ENCODE data around the gene CEBPB.
"Not testable (repeated sequence)": the region's sequence is repeated elsewhere in the genome, so short reads cannot be mapped to it uniquely, and the experiment has no call there.

Gene CEBPB

DNA sequence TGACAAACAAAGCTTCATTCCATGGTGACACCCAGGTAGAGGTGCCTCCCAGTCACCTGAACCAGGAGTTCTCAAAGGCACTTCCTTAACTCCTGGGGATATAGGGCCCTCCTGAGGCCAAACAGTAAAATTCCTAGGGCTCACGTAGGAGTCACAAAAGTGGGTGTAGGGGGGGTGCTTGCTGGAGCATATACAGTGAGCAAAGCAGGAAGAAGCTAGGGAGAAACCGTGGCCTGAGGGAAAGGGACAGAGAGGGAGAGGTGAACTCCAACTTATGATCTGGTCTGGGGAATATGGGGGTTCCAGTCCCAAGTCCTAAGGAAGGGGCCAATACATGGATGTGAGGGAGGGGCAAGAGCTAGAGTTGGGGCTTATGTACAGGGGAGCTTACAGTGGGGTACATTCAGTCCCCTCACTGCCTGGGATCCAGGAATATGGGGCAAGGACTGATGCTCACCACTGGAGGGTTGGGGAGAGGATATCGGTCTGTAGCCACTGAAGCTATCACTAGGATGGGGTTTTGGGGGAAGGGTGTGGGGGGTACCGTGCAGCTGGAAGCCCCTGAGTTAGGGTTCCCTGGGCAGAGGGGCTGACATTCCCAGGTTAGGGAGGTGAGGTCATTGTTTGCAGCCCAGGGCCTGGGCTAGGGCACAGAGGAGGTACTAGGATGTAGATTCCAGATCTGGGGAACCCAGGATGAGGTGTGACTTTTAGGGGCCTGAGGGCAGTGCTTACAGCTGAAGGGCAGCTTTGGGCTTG, 38.1 kb upstream of the CEBPB start:
- peak overlapping the region; percentile 86 for H3K4me3 ChIP-seq (ENCODE audit: low read depth, low read length)
- H3K27me3 ChIP-seq (ENCODE audit: control insufficient read depth, insufficient read depth, low read length), result peaks cover 2% of the 10 kb centered on the region
- H3K36me3 ChIP-seq (ENCODE audit: control insufficient read depth, insufficient read depth, low read length), result peaks cover 15% of the 10 kb centered on the region
- H3K4me1 ChIP-seq (ENCODE audit: control insufficient read depth, insufficient read depth, low read length), result peaks cover 5% of the 10 kb centered on the region
- peak overlapping the region; percentile 79 for H3K9ac ChIP-seq (ENCODE audit: low read depth, low read length)
- no peaks in the 10 kb centered on the region for H3K9me3 ChIP-seq (ENCODE audit: control insufficient read depth, insufficient read depth, low read length)

DNA sequence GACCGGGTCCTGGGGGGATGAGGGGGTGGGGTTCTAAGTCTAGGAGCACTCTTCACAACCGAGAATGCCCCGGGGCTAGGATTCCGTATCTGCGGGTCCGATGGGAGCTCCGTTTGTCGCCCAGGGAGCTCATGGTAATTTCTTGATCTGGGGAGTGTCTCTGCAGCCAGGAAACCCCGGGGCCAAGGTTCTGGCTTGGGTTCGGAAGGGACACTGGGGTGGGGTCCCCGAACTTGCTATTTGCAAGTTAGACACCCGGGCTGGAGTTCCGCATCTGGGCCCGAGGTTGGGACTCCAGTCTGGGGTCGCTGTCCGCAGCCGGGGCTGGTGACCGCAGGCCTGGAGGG, 37.5 kb upstream of the CEBPB start:
- Histone ChIP-seq H3K4me1 (ENCODE audit: control insufficient read depth, insufficient read depth, low read length) (peaks cover 5% of the 10 kb centered on the region), H3K9ac (ENCODE audit: low read depth, low read length) (peak overlapping the region; percentile 79), H3K9me3 (ENCODE audit: control insufficient read depth, insufficient read depth, low read length) (no peaks in the 10 kb centered on the region), H3K4me3 (ENCODE audit: low read depth, low read length) (peak overlapping the region; percentile 86), H3K27me3 (ENCODE audit: control insufficient read depth, insufficient read depth, low read length) (peaks cover 2% of the 10 kb centered on the region), H3K36me3 (ENCODE audit: control insufficient read depth, insufficient read depth, low read length) (peaks cover 12% of the 10 kb centered on the region)

GRCh38 chr20:50153500-50154377, 36.9 kb upstream of the CEBPB start, which contains the start of gene PEDS1:
Gene PEDS1, minus strand, starts transcription at chr20:50153723. Its CDS starts 86 bp downstream, at chr20:50153637.
- Histone ChIP-seq H3K9me3 (ENCODE audit: control insufficient read depth, insufficient read depth, low read length) (no peaks in the 10 kb centered on the region), H3K4me3 (ENCODE audit: low read depth, low read length) (peak within 1 kb of the TSS; percentile 86), H3K36me3 (ENCODE audit: control insufficient read depth, insufficient read depth, low read length) (peaks cover 6% of the 10 kb centered on the region), H3K9ac (ENCODE audit: low read depth, low read length) (peak within 1 kb of the TSS; percentile 79), H3K27me3 (ENCODE audit: control insufficient read depth, insufficient read depth, low read length) (peaks cover 2% of the 10 kb centered on the region), H3K4me1 (ENCODE audit: control insufficient read depth, insufficient read depth, low read length) (peaks cover 5% of the 10 kb centered on the region)

DNA sequence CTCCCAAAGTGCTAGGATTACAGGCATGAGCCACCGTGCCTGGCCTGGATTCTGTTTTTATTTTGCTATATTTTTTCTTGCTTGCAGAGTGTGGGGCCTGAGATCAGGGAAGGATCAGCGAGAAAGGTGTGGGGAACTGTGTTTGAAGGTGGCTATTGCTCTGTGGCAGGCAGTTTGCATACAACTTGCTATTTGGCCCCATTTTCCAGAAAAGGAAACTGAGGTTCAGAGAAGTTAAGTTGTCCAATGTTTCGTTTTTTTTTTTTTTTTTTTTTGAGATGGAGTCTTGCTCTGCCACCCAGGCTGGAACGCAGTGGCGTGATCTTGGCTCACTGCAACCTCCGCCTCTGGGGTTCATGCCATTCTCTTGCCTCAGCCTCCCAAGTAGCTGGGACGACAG, 29.1 kb upstream of the CEBPB start:
- not testable (repeated sequence) for H3K9ac ChIP-seq (ENCODE audit: low read depth, low read length); H3K4me3 ChIP-seq (ENCODE audit: low read depth, low read length); H3K9me3 ChIP-seq (ENCODE audit: control insufficient read depth, insufficient read depth, low read length); H3K27me3 ChIP-seq (ENCODE audit: control insufficient read depth, insufficient read depth, low read length); H3K4me1 ChIP-seq (ENCODE audit: control insufficient read depth, insufficient read depth, low read length); H3K36me3 ChIP-seq (ENCODE audit: control insufficient read depth, insufficient read depth, low read length)

GRCh38 chr20:50163570-50164317, 26.9 kb upstream of the CEBPB start:
- no peaks in the 10 kb centered on the region for H3K36me3 ChIP-seq (ENCODE audit: control insufficient read depth, insufficient read depth, low read length)
- no peak overlapping the region for H3K4me3 ChIP-seq (ENCODE audit: low read depth, low read length)
- peaks cover 9% of the 10 kb centered on the region for H3K4me1 ChIP-seq (ENCODE audit: control insufficient read depth, insufficient read depth, low read length)
- no peaks in the 10 kb centered on the region for H3K9me3 ChIP-seq (ENCODE audit: control insufficient read depth, insufficient read depth, low read length)
- no peaks in the 10 kb centered on the region for H3K27me3 ChIP-seq (ENCODE audit: control insufficient read depth, insufficient read depth, low read length)
- H3K9ac ChIP-seq (ENCODE audit: low read depth, low read length), result no peak overlapping the region

- H3K4me1 ChIP-seq (ENCODE audit: control insufficient read depth, insufficient read depth, low read length), result peaks cover 9% of the 10 kb centered on the region
- no peaks in the 10 kb centered on the region for H3K36me3 ChIP-seq (ENCODE audit: control insufficient read depth, insufficient read depth, low read length)
- H3K4me3 ChIP-seq (ENCODE audit: low read depth, low read length), result peak overlapping the region; percentile 64
- H3K9ac ChIP-seq (ENCODE audit: low read depth, low read length), result peak overlapping the region; percentile 82
- H3K9me3 ChIP-seq (ENCODE audit: control insufficient read depth, insufficient read depth, low read length), result no peaks in the 10 kb centered on the region
- H3K27me3 ChIP-seq (ENCODE audit: control insufficient read depth, insufficient read depth, low read length), result no peaks in the 10 kb centered on the region
Measured at GRCh38 chr20:50165684-50166554, 24.7 kb upstream of the CEBPB start.

DNA sequence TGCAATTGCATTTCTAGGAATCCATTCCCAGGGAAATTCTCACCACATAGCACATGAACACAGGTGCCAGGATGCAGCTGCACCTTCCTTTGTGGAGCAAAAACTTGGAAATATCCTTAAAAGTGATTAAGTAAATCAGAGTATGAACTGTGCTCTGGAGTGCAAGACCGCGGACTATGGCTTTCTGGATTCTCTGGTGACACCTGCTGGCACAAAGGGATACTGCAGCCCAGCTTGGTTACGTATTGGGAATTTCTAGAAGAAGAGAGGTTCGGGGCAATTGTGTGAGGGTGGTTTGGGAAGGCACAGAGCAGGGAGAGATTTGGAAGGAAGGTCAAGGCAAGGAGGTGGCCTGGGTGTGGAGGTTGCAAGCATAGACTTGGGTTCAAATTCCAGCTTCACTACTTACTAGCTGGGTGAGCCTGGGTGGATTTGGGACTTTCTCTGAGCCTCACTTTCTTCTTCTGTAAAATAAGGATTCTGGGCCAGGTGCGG, 21.3 kb upstream of the CEBPB start:
- Histone ChIP-seq H3K4me1 (ENCODE audit: control insufficient read depth, insufficient read depth, low read length) (peaks cover 12% of the 10 kb centered on the region), H3K36me3 (ENCODE audit: control insufficient read depth, insufficient read depth, low read length) (no peaks in the 10 kb centered on the region), H3K9me3 (ENCODE audit: control insufficient read depth, insufficient read depth, low read length) (no peaks in the 10 kb centered on the region), H3K27me3 (ENCODE audit: control insufficient read depth, insufficient read depth, low read length) (no peaks in the 10 kb centered on the region), H3K4me3 (ENCODE audit: low read depth, low read length) (no peak overlapping the region), H3K9ac (ENCODE audit: low read depth, low read length) (no peak overlapping the region)

DNA sequence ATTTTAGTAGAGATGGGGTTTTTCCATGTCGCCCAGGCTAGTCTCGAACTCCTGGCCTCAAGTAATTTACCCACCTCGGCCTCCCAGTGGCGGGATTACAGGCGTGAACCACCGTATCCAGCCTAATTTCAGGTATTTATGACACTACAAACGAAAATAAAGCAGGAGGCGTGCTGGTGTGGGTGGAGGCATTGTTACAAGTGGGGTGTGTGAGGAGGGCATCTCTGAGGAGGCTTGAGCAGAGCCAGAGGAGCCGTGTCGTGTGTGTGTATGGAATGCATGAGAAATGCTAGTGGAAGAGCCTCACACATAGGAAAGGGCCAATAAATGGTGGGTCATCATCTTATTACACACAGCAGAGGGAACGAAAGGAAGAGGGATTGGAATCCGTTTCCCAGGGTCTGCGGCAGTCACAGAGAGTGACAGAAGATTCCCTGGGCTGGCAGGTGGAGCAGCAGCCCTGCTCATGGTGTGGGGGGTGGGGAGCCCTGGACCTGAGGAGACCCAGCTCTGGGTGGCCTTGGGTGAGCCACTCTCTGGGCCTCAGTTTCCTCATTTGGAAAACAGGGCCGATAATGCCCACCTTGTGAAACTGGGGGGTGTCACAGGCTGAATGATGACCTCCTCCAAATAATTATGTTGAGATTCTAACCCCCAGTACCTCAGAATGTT, 19.9 kb upstream of the CEBPB start:
- no peak overlapping the region for H3K9ac ChIP-seq (ENCODE audit: low read depth, low read length)
- peaks cover 8% of the 10 kb centered on the region for H3K4me1 ChIP-seq (ENCODE audit: control insufficient read depth, insufficient read depth, low read length)
- no peaks in the 10 kb centered on the region for H3K27me3 ChIP-seq (ENCODE audit: control insufficient read depth, insufficient read depth, low read length)
- no peaks in the 10 kb centered on the region for H3K9me3 ChIP-seq (ENCODE audit: control insufficient read depth, insufficient read depth, low read length)
- H3K36me3 ChIP-seq (ENCODE audit: control insufficient read depth, insufficient read depth, low read length), result no peaks in the 10 kb centered on the region
- no peak overlapping the region for H3K4me3 ChIP-seq (ENCODE audit: low read depth, low read length)

- Histone ChIP-seq H3K9me3 (ENCODE audit: control insufficient read depth, insufficient read depth, low read length) (no peaks in the 10 kb centered on the region), H3K36me3 (ENCODE audit: control insufficient read depth, insufficient read depth, low read length) (no peaks in the 10 kb centered on the region), H3K4me3 (ENCODE audit: low read depth, low read length) (peak overlapping the region; percentile 76), H3K27me3 (ENCODE audit: control insufficient read depth, insufficient read depth, low read length) (no peaks in the 10 kb centered on the region), H3K4me1 (ENCODE audit: control insufficient read depth, insufficient read depth, low read length) (peaks cover 3% of the 10 kb centered on the region), H3K9ac (ENCODE audit: low read depth, low read length) (peak overlapping the region; percentile 60)
Measured at GRCh38 chr20:50172347-50173013, 18.1 kb upstream of the CEBPB start.

GRCh38 chr20:50174456-50174855, 16.2 kb upstream of the CEBPB start:
- H3K4me3 ChIP-seq (ENCODE audit: low read depth, low read length), result no peak overlapping the region
- H3K36me3 ChIP-seq (ENCODE audit: control insufficient read depth, insufficient read depth, low read length), result no peaks in the 10 kb centered on the region
- peaks cover 4% of the 10 kb centered on the region for H3K4me1 ChIP-seq (ENCODE audit: control insufficient read depth, insufficient read depth, low read length)
- no peaks in the 10 kb centered on the region for H3K9me3 ChIP-seq (ENCODE audit: control insufficient read depth, insufficient read depth, low read length)
- H3K9ac ChIP-seq (ENCODE audit: low read depth, low read length), result no peak overlapping the region
- no peaks in the 10 kb centered on the region for H3K27me3 ChIP-seq (ENCODE audit: control insufficient read depth, insufficient read depth, low read length)

Data from iPS-15b (cell line).